GM21825 (cell line): ENCODE measurements around the gene TSR1.

Source experiments
- ATAC-seq: cut with Tn5 transposase; IDR thresholded peaks from one replicate; pipeline ENCODE4 v1.9.1; 2021; ENCODE audit warnings: mild to moderate bottlenecking, moderate library complexity; ENCODE audit not compliant: unreplicated experiment

The TSR1 gene

DNA sequence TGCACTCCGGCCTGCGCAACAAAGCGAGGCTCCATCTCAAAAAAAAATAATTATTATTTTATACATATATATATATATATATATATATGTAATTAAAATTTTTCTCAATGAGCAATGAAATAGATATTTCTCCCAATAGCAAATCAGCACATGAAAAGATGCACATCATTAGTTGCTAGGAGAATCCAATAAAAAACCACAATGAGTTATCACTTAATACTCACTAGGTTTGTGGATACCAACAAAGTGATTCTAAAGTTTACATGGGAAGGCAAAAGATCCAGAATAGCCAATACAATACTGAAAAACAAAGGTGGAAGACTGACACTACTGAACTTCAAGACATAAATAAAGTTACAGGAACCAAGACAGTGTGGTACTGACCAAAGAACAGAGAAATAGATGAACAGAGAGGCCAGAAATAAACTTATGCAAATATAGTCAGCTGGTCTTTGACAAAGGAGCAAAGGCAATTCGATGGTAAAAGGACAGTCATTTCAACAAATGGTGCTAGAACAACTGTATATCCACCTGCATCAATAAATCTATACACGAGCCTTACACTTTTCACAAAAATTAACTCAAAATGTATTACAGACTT lies 46.3 kb downstream of the TSR1 start:
- no peak for ATAC-seq

- no peak for ATAC-seq
These were observed 53.0 kb downstream of the TSR1 start for GRCh38 chr17:2283302-2283701.

- ATAC-seq: no peak
These were observed 53.9 kb downstream of the TSR1 start for GRCh38 chr17:2282297-2282873.

DNA sequence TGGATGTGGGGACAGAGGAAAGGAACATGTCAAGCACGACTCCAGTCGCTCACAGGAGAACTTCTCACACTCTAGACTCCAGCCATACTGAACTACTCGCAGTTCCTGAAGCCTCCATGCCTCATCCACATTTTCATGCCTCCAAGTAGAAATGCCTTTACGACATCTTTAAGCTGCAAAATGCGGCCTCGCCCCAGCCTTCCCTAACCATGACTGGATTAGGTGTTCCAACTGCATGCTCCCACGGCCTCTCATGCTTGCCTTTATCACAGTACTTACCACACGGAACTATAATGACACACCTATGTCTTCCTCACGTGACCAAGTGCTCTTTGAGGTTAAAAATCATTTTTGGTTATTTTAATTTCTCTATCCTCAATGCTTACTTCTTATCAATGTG lies 56.5 kb downstream of the TSR1 start:
- ATAC-seq: no peak

GRCh38 chr17:2277429-2278170 lies 58.7 kb downstream of the TSR1 start:
- ATAC-seq: no peak

- no peak for ATAC-seq
These were observed 60.5 kb downstream of the TSR1 start for GRCh38 chr17:2275722-2276121.

DNA sequence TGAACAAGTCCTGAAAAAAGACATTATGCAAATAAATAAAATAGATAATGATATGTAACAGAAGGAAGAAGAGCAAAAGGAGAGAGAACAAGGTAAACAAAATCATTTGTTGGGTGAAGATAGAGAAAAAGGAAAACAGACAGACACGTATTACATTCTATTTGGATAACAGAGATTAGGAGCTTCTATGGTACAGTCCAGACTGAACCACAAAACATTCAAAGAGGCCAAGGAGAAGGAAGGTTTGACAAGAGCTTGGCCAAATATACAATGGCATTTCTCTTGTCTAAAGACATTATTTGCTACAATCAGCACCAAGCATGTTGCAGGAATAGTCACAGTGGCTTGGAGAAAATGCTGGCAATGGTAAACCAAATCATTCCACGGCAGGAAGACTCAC lies 61.8 kb downstream of the TSR1 start:
- ATAC-seq: no peak
